NCI-H2081 (cell line): ENCODE measurements around the gene HTR5A.
"Not testable (repeated sequence)": the region's sequence is repeated elsewhere in the genome, so short reads cannot be mapped to it uniquely, and the experiment has no call there.

Source experiments
- DNase-seq, 2 experiments: peaks; one replicate each; lab custom pipeline; 2025; lab: John Stamatoyannopoulos, UW

HTR5A gene

DNA sequence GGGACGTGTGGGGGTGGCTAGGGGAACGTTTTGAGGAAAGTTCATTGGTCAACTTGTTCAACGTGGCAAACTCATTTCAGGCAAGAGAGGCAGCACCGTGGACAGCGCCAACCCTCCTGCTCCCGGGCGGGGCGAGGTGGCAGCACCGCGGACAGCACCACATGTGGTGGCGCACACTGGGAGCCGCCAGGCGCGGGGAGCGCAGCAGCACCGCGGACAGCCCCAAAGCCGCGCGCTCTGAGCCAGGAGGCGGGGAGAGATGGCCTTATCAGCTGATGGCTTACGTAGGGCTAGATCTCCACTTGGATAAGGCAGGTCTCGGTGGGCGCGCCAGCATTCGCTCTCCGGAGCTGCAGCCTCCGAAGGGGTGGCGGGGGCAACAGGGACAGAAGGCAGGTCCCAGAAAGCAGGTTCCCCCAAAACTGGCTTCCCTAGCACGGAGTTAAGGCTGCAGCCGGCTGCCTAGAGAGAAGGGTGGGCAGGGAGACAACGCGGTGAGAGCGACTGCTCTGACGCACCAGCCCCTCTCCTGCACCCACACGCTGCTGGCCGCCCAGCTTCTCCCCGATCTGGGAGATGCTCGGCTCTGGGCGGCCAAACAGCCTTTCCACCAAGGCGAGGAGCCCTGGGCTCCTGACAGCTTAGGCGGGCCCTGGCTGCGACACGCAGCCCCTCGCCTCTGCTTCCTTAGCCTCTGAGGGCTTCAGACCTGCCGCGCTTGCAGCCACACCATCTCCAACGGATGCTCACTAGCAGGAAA is at the start of gene HTR5A:
Gene HTR5A, plus strand, starts transcription at position 333 of the 760 bp plus-strand sequence. CDS start 576 bp downstream, outside the sequence.
- DNase-seq: no peak

DNA sequence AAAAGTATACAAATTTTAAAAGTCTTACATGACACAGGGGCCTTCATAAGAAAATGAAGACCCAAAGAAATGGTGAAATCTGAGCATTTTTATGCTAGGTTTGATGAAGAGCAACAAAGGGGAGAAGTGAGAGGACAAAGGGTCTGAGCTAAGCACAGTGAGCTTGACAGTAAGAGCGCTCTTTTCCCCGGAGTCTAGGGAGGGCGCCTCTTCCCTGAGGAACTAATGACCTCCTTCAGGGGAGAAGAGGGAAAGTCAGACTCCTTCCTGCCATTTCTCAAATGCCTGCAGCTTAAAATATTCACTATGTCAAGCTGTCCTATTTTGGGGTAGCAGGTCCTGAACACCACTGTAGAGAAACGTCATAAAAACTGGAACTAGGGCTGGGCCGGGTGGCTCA is 49.1 kb upstream of the HTR5A start:
- no peak for DNase-seq

DNA sequence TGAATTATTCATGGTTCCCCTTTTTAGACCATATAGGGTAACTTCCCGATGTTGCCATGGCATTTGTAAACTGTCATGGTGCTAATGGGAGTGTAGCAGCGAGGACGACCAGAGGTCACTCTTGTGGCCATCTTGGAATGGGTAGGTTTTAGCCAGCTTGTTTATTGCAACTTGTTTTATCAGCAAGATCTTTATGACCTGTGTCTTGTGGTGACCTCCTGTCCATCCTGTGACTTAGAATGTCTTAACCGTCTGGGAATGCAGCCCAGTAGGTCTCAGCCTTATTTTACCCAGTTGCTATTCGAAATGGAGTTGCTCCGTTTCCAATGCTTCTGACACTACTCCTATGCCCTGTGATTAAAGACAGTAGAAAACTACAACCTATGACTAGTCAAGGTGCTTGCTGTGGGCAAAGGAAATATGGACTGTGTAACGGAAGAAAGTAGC is 48.4 kb upstream of the HTR5A start:
- DNase-seq: no peak

DNA sequence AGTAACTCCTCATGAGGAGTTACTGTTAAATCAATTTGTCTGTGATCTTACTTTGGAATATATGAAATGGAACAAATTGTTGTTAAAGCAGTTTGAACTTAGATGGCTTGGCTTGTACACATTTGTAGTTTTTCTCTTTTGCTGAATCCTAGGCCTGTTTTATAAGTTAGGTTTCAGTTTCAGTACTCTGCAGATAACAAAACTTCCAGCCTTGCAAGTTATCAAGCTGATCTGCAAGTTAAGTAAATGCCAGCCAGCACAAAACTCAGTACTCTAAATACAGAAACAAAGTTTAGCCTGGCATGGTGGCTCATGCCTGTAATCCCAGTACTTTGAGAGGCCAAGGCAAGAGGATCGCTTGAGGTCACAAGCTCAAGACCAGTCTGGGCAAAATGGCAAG is 42.2 kb upstream of the HTR5A start:
- no peak for DNase-seq

DNA sequence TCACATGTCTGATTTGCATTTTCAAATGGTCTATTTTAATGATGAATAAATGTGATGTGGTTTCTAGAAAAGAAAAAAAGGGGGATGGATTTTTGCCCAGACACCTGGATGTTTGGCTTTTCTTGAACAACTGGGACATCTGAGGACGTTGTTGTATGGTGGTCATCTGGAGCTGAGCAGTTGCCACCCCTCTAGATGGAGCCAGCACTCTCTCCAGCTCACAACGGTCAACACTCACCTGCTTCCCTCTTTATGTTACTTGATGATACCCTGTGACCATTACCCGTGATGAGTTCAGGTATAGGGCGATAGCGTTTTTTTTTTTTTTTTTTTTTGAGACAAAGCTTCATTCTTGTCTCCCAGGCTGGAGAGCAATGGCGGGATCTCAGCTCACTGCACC is 37.1 kb upstream of the HTR5A start:
- no peak for DNase-seq

DNA sequence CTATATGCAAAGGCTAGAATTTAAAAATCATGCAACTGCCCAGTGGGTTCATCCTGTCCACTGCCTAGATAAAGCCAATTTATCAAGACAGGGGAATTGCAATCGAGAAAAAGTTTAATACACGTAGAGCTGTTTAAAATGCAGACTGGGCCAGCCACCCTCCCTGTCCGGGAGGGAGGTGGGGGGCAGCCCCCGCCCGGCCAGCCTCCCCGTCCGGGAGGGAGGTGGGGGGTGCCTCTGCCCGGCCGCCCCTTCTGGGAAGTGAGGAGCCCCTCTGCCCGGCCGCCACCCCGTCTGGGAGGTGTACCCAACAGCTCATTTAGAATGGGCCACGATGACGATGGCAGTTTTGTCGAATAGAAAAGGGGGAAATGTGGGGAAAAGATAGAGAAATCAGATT is 35.6 kb upstream of the HTR5A start:
- not testable (repeated sequence) for DNase-seq

DNA sequence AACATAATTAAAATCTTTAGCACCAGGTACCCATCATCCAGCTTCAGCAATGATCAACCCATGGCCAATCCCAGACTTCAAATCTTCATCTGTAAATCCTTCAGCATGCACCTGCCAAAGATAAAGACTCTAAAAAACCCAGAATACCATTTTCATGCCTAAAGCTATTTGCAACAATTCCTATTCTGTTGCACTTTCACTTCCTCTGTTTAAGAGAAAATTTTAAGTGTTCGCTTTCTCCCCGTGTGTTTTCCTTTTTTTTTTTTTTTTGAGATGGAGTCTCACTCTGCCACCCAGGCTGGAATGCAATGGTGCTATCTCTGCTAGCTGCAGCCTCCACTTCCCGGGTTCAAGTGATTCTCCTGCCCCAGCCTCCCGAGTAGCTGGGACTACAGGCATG is 31.8 kb upstream of the HTR5A start:
- no peak for DNase-seq

DNA sequence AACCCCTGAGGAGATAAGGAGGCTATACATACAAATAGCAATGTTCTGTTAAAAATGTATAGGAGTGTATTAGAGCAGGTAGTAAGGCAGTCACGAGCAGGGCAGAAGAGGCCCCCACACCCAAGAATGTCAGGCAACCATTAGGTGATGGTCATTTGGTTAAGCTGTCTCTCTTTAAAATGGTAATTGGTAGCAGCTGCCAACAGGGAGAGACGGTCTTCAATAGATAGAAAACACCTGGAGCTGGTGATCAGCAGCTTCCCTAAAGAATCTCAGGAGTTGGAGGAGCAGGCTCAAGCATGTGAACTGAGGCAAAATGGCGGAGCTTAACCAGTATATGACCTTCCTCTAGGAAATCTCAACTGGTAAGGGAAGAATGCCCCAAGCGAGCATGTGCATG is 26.4 kb upstream of the HTR5A start:
- DNase-seq: no peak

DNA sequence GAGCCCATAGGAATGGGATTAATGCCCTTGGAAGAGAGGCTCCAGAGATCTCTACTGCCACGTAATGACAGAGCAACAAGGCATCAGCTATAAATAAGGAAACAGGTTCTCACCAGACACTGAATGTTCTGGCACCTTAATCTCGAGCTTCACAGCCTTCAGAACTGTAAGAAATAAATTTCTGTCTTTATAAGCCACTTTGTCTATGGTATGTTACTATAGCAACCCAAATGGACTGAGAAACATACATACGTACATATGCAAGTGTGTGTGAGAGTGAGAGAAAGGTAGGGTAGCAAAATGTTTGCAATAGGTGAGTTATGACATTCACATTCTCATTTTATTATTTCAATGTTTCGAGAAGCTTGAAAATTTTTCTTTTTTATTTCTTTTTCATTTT is 22.1 kb upstream of the HTR5A start:
- DNase-seq: no peak

DNA sequence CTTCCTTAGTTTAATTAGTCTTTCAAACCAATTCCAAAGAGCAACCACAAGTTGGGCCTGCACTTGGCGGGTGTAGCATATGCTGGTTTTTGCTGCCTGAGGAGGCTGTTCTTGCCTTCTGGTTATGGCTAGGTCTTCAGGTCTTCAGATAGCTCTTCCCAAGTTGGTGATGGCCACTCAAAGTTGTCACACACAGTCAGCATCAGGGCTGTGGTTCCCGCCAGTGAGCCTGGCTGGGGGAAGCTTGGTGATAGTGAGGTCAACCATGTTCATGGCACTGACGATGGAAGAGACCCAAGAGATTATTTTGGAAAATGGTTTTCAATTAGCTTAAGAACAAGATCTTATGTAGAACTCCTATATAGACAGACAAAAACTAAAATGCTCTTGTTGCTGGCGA is 18.8 kb upstream of the HTR5A start:
- DNase-seq: no peak

DNA sequence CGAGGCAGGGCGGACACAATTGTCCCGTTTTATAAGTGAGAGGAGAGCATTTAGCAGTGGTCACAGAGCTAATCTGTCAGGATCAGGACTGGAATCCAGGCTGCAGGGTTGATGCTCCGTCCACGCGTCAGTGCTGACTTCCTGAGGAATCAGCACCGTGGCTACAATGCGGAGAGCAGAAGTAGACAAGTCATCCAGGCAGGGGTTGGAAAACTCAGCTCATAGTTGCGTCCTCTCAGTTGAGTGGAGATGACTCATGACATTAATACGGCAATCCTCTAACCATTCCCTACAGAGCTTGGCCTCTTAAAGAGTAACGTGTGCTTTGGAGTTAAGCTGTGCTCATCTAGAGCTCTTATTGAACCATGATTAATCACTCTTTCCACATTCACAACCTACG is 17.1 kb upstream of the HTR5A start:
- DNase-seq: no peak

DNA sequence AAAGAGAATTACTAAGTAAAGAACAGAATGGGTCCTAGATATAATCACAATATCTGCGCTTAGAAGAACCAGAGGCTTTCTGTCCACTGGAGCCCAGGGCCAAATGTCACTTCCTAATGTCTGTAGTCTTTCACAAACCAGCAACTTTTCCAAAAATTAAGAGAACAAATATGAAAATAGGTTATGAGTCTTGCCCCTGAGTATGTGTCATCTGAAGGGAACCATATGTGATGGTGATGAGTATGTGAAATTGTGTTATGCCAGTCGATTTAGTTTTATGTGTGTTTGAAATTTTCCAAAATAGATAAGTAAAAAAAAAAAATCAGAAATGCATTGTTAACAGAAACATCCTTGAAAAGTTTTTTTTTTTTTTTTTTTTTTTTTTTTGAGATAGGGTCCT is 15.4 kb upstream of the HTR5A start:
- no peak for DNase-seq

DNA sequence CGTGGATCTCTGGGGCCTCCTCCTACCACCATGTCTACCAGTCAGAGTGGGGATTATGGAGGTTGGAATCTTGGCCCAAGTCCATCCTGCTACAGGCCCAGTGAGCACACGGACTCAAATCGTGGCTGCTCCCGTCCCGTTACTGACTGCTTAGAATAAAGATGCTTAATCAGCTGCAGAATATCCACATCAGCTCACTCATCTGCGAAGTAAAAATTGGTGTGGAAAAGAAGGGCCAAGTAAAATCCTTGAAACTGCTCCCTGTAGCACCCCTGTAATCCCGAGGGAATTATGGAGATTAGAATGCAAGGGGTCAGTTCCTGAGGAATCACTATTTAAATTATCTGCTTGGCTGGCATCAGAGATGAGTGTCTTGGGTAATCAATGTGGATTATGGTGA is 13.0 kb upstream of the HTR5A start:
- DNase-seq: no peak

DNA sequence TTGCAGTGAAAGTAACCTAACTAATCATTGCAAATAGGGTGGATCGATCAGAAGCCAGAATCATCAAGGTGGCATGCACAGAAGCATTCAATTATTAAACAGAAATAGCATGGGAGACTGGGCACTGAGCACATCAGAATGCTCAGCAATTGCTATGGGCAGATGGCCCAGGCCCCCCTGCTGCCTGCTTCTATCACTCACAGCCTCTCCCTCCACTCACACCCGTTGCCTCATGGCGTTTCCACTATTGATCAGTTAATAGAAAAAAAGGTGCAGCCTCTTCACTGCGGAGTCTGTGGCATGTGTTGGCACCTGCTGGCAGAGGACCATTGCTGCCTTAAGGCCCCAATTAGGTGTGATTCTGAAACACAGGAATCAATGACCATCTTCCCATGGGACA is 11.2 kb upstream of the HTR5A start:
- DNase-seq: no peak

DNA sequence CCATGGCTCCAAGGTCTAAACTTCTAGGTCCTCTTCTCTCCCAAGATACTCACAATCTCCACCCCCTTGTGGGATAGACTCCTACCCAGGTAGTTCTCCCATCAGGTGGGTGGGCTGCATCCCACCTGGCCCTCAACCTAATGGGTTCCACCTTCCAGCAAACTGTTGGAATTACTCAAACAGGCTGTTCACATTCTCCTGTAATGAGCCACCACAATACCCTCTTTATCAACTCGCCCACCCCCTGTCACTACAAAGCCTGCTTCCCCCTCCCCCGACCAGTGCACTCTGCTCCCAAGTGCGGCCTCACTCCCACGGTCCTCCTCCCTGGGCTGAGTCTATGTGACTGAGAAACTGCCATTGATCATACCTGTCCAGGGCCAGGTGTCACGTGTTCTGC is 10.4 kb upstream of the HTR5A start:
- DNase-seq: no peak

DNA sequence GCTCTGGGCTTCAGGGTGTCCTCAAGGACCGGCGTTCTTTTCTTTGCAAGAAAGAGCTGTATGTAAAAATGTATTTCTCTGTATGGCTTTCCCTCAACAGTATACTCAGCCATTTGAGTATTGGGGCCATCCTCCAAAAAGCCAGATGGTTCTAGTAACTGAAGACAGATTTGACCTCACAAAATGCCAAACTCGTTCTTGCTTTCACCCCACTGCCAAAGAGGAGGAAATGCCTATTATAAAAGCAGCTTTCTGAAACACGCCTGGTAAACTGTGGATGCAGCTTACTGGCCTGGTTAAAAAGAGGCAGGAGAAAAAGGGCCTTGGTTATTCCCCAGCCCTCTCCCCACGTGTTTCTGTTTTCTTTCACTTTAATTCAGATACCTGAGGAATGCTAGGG is 7.7 kb upstream of the HTR5A start:
- no peak for DNase-seq

DNA sequence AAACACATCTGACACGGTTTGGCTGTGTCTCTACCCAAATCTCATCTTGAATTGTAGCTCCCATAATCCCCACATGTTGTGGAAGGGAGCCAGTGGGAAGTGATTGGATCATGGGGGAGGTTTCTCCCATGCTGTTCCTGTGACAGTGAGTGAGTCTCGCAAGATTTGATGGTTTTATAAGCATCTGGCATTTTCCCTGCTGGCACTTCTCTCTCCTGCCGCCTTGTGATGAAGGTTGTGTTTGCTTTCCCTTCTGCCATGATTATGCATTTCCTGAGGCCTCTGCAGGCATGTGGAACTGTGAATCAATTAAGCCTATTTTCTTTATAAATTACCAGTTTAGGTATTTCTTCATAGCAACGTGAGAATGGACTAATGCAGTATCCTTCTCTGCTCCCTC is 5.9 kb upstream of the HTR5A start:
- DNase-seq: no peak

DNA sequence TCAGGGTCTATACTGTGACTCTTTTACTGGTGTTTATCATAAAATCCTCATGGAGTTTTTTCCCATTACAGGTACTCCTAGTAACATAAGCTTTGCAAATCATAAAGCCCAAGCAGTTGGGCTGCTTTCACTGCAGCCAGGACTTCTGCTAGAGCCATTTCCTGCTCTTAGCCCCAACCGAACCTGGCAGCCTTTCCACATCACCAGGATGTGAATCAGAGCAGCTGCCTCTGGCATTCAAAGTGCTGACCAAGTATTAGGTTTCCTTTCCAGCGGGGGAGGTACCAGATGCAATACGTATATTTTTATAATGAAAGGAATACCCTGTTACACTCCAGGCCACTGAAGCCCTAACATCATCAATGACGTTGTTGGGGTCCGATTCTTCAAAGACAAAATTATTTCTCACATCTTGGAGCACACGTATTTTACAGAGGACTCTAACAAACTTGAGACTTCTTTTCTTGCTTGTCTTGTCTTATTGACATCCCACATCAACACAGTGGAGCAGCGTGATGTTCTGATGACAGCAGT is 3.6 kb upstream of the HTR5A start:
- peak; percentile 51 to 90 for DNase-seq

DNA sequence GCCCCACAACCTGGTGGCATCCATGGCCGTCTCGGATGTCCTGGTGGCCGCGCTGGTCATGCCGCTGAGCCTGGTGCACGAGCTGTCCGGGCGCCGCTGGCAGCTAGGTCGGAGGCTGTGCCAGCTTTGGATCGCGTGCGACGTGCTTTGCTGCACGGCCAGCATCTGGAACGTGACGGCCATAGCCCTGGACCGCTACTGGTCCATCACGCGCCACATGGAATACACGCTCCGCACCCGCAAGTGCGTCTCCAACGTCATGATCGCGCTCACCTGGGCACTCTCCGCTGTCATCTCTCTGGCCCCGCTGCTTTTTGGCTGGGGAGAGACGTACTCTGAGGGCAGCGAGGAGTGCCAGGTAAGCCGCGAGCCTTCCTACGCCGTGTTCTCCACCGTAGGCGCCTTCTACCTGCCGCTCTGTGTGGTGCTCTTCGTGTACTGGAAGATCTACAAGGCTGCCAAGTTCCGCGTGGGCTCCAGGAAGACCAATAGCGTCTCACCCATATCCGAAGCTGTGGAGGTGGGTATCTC is 1.1 kb downstream of the HTR5A start:
- no peak for DNase-seq

DNA sequence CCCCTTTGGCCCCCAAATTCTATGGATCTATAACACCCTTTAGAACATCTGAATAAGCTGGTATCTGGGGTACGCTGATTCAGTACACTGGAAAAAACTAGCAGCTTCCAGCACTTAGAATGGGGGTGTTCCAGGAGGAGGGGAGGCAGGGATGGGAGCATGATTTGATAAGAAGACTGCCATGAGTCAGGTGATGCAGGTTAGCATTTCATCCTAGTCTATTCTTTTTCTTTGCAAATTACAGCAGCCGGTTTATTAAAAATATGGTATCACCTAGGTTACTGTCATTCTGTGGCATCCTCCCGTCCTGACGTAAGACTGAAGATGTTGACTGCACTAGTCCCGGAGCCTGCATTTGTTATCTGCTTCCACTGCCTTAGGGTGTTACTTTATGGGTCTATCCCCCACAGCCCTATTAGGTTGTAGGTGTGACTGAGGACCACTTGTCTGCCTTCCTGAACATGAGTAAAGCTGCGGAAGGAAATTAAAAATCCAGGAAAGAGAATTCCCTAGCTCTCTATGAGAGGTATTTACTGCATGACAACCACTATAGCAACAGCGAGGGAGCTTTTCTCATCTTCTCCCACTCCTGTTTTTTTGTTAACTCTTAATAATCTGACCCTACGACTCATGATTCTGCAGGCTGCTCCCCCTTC is 1.9 kb downstream of the HTR5A start:
- no peak for DNase-seq

DNA sequence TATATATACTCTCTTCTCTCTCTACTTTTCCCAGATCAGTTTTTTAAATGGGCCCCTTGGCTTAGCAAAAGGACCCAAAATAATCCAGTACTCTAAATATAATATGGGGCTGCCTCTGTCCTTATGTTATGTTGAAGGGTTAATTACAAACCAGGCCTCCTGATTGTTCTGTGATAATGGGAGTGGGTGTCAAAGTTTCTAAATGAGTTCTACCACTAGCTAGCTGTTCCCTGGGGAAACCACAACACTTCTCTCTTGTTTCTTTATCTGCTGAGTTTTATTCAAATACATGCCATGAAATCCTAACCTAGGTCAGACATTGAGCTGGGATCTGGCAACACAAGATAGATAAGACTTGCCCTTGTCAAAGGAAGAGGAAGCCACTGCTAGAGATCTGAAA is 3.8 kb downstream of the HTR5A start:
- no peak for DNase-seq

DNA sequence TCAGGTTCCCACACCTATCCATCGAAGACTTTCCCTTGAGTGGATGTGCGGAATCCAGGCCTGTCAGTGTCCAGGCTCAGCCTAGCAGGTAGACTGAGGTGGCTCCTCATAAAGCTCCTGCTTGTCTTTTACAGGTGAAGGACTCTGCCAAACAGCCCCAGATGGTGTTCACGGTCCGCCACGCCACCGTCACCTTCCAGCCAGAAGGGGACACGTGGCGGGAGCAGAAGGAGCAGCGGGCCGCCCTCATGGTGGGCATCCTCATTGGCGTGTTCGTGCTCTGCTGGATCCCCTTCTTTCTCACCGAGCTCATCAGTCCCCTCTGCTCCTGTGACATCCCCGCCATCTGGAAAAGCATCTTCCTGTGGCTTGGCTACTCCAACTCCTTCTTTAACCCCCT is 13.9 kb downstream of the HTR5A start:
- no peak for DNase-seq

DNA sequence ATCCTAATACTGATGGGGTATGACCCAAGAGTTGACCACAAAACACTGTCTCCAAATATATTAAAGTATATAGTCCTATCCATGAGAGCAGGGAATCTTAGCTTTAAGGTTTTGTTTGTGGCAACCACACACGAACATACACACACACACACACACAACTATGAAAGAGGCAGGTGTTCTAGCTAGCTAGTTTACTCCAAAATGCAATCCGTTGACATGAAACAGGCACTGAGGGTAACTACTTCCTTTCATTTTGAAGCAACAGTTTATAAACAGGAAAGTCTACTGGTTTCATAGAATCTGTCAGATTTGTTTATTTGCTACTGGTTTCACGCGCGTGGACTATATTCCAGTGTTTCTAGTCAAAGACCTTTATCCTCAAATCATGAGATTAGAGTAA is 14.8 kb downstream of the HTR5A start:
- DNase-seq: no peak
